Measurements from ENCODE around the gene TRERF1. TPM values are rescaled to one million over a fixed set of nuclear protein-coding genes. Genes with fewer than 3 reads are reported as not detected.

TRERF1 gene
- total and polyA plus RNA-seq, 9 donors: 4.5 to 13.7 (median 7.8) TPM

DNA sequence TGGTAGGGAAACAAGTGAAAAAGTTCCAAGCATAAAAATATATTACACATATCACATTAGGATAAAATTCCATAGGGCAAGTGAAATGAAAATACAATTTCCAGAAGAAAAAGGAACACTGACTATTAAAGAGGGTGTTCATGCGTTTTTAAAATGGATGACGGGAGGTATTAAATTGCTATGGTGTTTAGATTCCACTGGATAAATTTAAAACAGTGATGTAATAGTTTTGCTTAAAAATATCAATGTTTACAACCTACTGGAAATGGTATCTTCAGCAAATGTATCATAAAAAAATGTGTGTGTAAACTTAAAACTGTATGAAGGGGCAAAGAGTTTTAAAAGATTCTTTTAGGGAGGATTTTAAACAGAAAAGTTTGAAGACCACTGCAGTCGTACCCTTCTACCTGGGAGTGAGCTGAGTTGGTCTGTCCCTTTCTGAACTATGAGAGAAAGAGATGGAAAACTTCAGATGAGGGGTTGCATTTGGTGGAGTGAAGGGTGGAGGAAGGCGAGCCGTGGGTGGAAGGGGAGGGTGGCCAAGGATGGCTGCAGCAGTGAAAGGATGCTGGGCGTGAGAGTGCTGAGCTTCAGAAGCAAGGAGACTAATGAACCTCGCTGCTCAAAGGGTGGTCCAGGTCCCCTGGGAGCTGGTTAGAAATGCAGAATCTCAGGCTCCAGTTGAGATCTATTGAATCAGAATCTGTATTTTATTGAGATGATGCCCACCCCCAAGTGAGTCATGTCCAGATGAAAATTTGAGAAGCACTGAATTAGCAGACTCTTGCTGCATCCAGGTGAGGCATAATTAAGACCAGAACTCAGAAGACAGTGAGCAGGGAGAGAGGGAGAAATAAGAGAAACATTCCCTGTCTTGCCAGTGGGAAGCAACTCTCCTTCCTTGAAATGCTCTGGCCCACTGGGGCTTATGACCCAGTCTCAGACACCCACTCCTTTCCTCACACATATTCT is 179.6 kb downstream of the TRERF1 start:
- no peaks in the 10 kb centered on the region for H3K27me3 ChIP-seq
- no peaks in the 10 kb centered on the region for H3K9me3 ChIP-seq
- WGBS, 3 donors: 30 to 56% (median 46%) methylated on average over 7 of the region's 7 CpGs
- TF ChIP-seq CTCF (IDR thresholded peaks at IDR 0.05): no peak
- no peak for TF ChIP-seq EP300 (IDR thresholded peaks at IDR 0.05)
- TF ChIP-seq POLR2A (IDR thresholded peaks at IDR 0.05): no peak
- no peaks in the 10 kb centered on the region for H3K36me3 ChIP-seq
- DNase-seq: no peak
- no peak overlapping the region for H3K4me3 ChIP-seq
- H3K27ac ChIP-seq: no peak overlapping the region
- H3K4me1 ChIP-seq (ENCODE audit: insufficient read depth): peaks cover 9% of the 10 kb centered on the region
- intact Hi-C loops (cut with DNase I): loop anchor here in 1 of 4 donors (10.0 kb wide), 1 partner anchor 183 kb away; the partner anchor contains the start of gene TRERF1

DNA sequence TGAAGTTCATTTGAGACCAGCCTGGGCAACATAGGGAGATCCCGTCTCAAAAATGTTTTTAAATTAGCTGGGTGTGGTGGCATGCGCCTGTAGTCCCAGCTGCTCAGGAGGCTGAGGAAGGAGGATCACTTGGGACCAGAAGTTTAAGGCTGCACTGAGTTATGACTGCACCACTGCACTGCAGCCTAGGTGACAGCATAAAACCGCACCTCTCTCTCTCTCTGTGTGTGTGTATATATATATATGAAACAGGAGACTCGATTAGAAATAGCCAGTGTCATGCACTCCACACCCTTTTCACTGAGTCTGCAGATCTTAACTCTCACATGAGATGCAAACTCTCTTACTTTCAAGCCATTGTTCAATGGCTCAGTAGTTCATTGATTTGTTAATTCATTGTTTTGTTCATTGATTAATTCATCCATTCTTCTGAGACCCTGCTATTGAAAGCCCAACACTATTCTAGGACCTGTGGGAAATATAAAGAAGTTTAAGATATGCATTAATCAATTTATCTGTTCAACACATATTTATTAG is 181.7 kb downstream of the TRERF1 start:
- intact Hi-C loops (cut with DNase I): loop anchor here in 2 of 4 donors (10.0 kb wide), 2 partner anchors 185 to 265 kb away; partner anchors contain the start of gene TRERF1 (in 1 of the 2)
- no peak for DNase-seq

DNA sequence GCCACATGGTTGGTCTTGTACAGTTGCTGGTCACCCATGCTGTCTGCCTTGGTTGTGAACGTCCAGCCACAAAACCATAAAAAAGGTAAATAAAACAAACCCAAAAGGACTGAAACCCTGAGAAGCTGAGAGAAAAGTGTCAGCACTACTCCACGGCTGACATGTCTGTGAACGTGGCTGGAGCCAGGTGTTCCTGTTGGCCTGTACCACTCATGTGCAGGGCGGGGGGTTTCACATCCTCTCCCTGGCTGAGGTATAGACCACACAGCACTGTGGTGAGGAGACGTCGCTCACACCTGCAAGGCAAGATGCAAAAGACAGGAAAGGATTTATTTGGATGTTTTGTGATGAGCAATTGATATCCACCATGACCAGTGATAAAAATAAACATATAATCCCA is 182.2 kb downstream of the TRERF1 start:
- no peaks in the 10 kb centered on the region for H3K36me3 ChIP-seq
- no peak overlapping the region for H3K4me3 ChIP-seq
- TF ChIP-seq POLR2A (IDR thresholded peaks at IDR 0.05) (no peak), CTCF (IDR thresholded peaks at IDR 0.05) (no peak), EP300 (IDR thresholded peaks at IDR 0.05) (no peak)
- peaks cover 4% of the 10 kb centered on the region for H3K4me1 ChIP-seq (ENCODE audit: insufficient read depth)
- 79 to 83% (median 80%) methylated on average over 6 of the region's 6 CpGs for WGBS, 3 donors
- no peak overlapping the region for H3K27ac ChIP-seq
- DNase-seq: no peak
- no peaks in the 10 kb centered on the region for H3K27me3 ChIP-seq
- H3K9me3 ChIP-seq: no peaks in the 10 kb centered on the region
- intact Hi-C loops (cut with DNase I): loop anchor here in 1 of 4 donors (10.0 kb wide), 1 partner anchor 265 kb away; no protein-coding TSS in a partner anchor

More for the DNA sequence above, 181.7 kb downstream of the TRERF1 start:
- no peak for TF ChIP-seq EP300 (IDR thresholded peaks at IDR 0.05)
- TF ChIP-seq CTCF (IDR thresholded peaks at IDR 0.05): no peak
- no peak for TF ChIP-seq POLR2A (IDR thresholded peaks at IDR 0.05)
- WGBS, 3 donors: 87 to 92% (median 88%) methylated on average over 4 of the region's 4 CpGs
- Histone ChIP-seq H3K36me3 (no peaks in the 10 kb centered on the region), H3K9me3 (no peaks in the 10 kb centered on the region), H3K4me3 (no peak overlapping the region), H3K4me1 (ENCODE audit: insufficient read depth) (peaks cover 2% of the 10 kb centered on the region), H3K27me3 (no peaks in the 10 kb centered on the region), H3K27ac (no peak overlapping the region)

- Histone ChIP-seq H3K4me3 (no peak overlapping the region), H3K4me1 (ENCODE audit: insufficient read depth) (peaks cover 7% of the 10 kb centered on the region), H3K36me3 (no peaks in the 10 kb centered on the region), H3K9me3 (no peaks in the 10 kb centered on the region), H3K27me3 (no peaks in the 10 kb centered on the region), H3K27ac (no peak overlapping the region)
- WGBS, 3 donors: 94 to 97% (median 94%) methylated on average over 7 of the region's 7 CpGs
- intact Hi-C loops (cut with DNase I): loop anchor here in 1 of 4 donors (10.0 kb wide), 1 partner anchor 266 kb away; no protein-coding TSS in a partner anchor
- no peak for DNase-seq
- no peak for TF ChIP-seq EP300 (IDR thresholded peaks at IDR 0.05)
- no peak for TF ChIP-seq CTCF (IDR thresholded peaks at IDR 0.05)
- no peak for TF ChIP-seq POLR2A (IDR thresholded peaks at IDR 0.05)
These were observed 182.9 kb downstream of the TRERF1 start for GRCh38 chr6:42268835-42269204.
